ENCODE data around the gene ENTREP1. TPM values are rescaled to one million over a fixed set of nuclear protein-coding genes. Genes with fewer than 3 reads are reported as not detected.

Gene ENTREP1
- total and polyA plus RNA-seq, 2 donors (not counting 1 experiment from before 2014, with no cell fraction given) = not detected

GRCh38 chr9:69313175-69313574, 11.8 kb upstream of the ENTREP1 start:
- intact Hi-C loops (cut with micrococcal nuclease) = no loop called here

GRCh38 chr9:69314547-69314946, 10.5 kb upstream of the ENTREP1 start:
- no peaks in the 10 kb centered on the region for H3K79me2 ChIP-seq (ENCODE audit: control insufficient read depth, insufficient read depth, low read length)
- no peak overlapping the region for H2AFZ ChIP-seq (ENCODE audit: insufficient read depth, low read depth, low read length, poor library complexity, severe bottlenecking)
- H3K4me3 ChIP-seq (ENCODE audit: control extremely low read depth in 1 of 5, extremely low read depth in 1 of 5, insufficient read depth in 1 of 5, low read depth in 2 of 5, low read length in 4 of 5) = no peak overlapping the region
- no peaks in the 10 kb centered on the region for H3K4me1 ChIP-seq (ENCODE audit: control insufficient read depth in 2 of 2, insufficient read depth in 2 of 2, low read length in 2 of 2)
- ChIA-PET POLR2A (no interaction called here), CTCF (no interaction called here)
- no peak overlapping the region for H3K9ac ChIP-seq (ENCODE audit: low read length)
- H3K9me3 Mint-ChIP-seq (ENCODE audit: insufficient read depth) = peaks cover 6% of the 10 kb centered on the region
- H4K20me1 ChIP-seq (ENCODE audit: control insufficient read depth, insufficient read depth, low read length, poor library complexity, severe bottlenecking) = no peaks in the 10 kb centered on the region
- no peaks in the 10 kb centered on the region for H3K36me3 ChIP-seq (replicated peaks in 1 of 2; ENCODE audit: control extremely low read depth in 1 of 2, control insufficient read depth in 1 of 2, extremely low read depth in 1 of 2, insufficient read depth in 2 of 2, low read length in 1 of 2)
- TF ChIP-seq CTCF (IDR thresholded peaks at IDR 0.05) = no peak
- no peak for TF ChIP-seq EZH2 (IDR thresholded peaks at IDR 0.05; ENCODE audit: borderline replicate concordance, insufficient read depth, low read depth, low read length, poor library complexity, severe bottlenecking)
- H3K27ac ChIP-seq (ENCODE audit: low read length in 2 of 2) = no peak overlapping the region
- no CpG with 5 or more reads among the region's 1 CpG for WGBS (ENCODE audit: insufficient coverage)
- peaks cover 13% of the 10 kb centered on the region for H3K27me3 Mint-ChIP-seq
- no peak for ATAC-seq (ENCODE audit: low read depth)
- DNase-seq = no peak
- peaks cover 0 to 13% (median 12%) of the 10 kb centered on the region in 3 donors for H3K9me3 ChIP-seq (ENCODE audit: control extremely low read depth in 1 of 3, control insufficient read depth in 2 of 3, insufficient read depth in 1 of 3, low read length in 2 of 3)
- H3K4me1 Mint-ChIP-seq = no peaks in the 10 kb centered on the region
- H3K4me2 ChIP-seq (replicated peaks; ENCODE audit: low read depth, low read length, poor library complexity, severe bottlenecking) = no peak overlapping the region
- intact Hi-C loops (cut with micrococcal nuclease) = no loop called here
- no peak overlapping the region for H3K27ac Mint-ChIP-seq
- no peaks in the 10 kb centered on the region for H3K27me3 ChIP-seq (replicated peaks in 1 of 4; ENCODE audit: control extremely low read depth in 1 of 4, control insufficient read depth in 3 of 4, insufficient read depth in 4 of 4, low read length in 3 of 4)
- H3K4me3 Mint-ChIP-seq = no peak overlapping the region

More at GRCh38 chr9:69313175-69313574, 11.8 kb upstream of the ENTREP1 start:
- Mint-ChIP-seq H3K27ac (no peak overlapping the region), H3K27me3 (peaks cover 9% of the 10 kb centered on the region), H3K4me1 (no peaks in the 10 kb centered on the region), H3K9me3 (ENCODE audit: insufficient read depth) (peaks cover 6% of the 10 kb centered on the region), H3K4me3 (no peak overlapping the region)
- no peak overlapping the region for H3K27ac ChIP-seq (ENCODE audit: low read length in 2 of 2)
- ChIA-PET POLR2A (no interaction called here), CTCF (no interaction called here)
- H3K9ac ChIP-seq (ENCODE audit: low read length) = no peak overlapping the region
- no peaks in the 10 kb centered on the region for H3K4me1 ChIP-seq (ENCODE audit: control insufficient read depth in 2 of 2, insufficient read depth in 2 of 2, low read length in 2 of 2)
- TF ChIP-seq CTCF (IDR thresholded peaks at IDR 0.05) (no peak), EZH2 (IDR thresholded peaks at IDR 0.05; ENCODE audit: borderline replicate concordance, insufficient read depth, low read depth, low read length, poor library complexity, severe bottlenecking) (no peak)
- H4K20me1 ChIP-seq (ENCODE audit: control insufficient read depth, insufficient read depth, low read length, poor library complexity, severe bottlenecking) = no peaks in the 10 kb centered on the region
- H2AFZ ChIP-seq (ENCODE audit: insufficient read depth, low read depth, low read length, poor library complexity, severe bottlenecking) = no peak overlapping the region
- peaks cover 0 to 13% (median 12%) of the 10 kb centered on the region in 3 donors for H3K9me3 ChIP-seq (ENCODE audit: control extremely low read depth in 1 of 3, control insufficient read depth in 2 of 3, insufficient read depth in 1 of 3, low read length in 2 of 3)
- DNase-seq (no peak), ATAC-seq (ENCODE audit: low read depth) (no peak)
- no peak overlapping the region for H3K4me2 ChIP-seq (replicated peaks; ENCODE audit: low read depth, low read length, poor library complexity, severe bottlenecking)
- H3K4me3 ChIP-seq (ENCODE audit: control extremely low read depth in 1 of 5, extremely low read depth in 1 of 5, insufficient read depth in 1 of 5, low read depth in 2 of 5, low read length in 4 of 5) = no peak overlapping the region
- no peaks in the 10 kb centered on the region for H3K27me3 ChIP-seq (replicated peaks in 1 of 4; ENCODE audit: control extremely low read depth in 1 of 4, control insufficient read depth in 3 of 4, insufficient read depth in 4 of 4, low read length in 3 of 4)
- no peaks in the 10 kb centered on the region for H3K36me3 ChIP-seq (replicated peaks in 1 of 2; ENCODE audit: control extremely low read depth in 1 of 2, control insufficient read depth in 1 of 2, extremely low read depth in 1 of 2, insufficient read depth in 2 of 2, low read length in 1 of 2)
- H3K79me2 ChIP-seq (ENCODE audit: control insufficient read depth, insufficient read depth, low read length) = no peaks in the 10 kb centered on the region
